Fibroblast of mammary gland (primary cell): ENCODE measurements around the gene SCAPER.

Experiments
- DNase-seq: peaks from one replicate; pipeline ENCODE4 v3.0.0-alpha.2; 2010; ENCODE audit warnings: low read depth
- H3K4me3 ChIP-seq: 2 replicates; pipeline ENCODE4 v1.5.1; 2011; ENCODE audit warnings: low read depth, mild to moderate bottlenecking, low read length, moderate library complexity; ENCODE audit not compliant: control insufficient read depth
- TF ChIP-seq, protein P1 (sequence below): conservative IDR thresholded peaks from 2 replicates; pipeline ENCODE4 v1.5.1; 2011; ENCODE audit warnings: low read depth, low read length, inconsistent platforms; ENCODE audit not compliant: control insufficient read depth, insufficient read depth

Gene SCAPER

DNA sequence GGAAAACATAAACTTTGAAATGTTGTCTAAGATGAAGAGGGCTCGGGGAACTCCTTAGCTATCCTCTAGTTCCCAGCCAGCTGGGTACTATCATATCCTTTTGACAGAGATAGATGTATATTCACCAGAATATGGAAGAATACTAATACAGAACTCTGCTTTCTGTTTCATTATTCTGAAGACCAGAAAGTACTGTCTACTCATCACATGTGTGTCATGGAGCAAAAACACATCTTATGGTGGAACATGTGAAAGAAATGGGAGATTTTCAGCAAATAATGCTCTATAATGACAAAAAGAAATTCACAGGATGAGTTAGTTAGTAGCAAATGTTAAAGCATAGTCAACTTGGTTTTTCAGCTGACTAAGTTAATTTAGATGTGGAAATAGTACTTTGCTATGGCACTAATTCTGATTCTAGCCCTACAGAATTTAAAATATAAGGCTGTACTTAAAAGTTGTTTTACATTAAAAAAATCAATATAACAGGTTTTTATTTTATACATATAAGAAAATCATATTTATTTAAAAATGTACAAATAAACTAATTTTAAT lies 552.0 kb downstream of the SCAPER start:
- TF ChIP-seq, protein P1, sequence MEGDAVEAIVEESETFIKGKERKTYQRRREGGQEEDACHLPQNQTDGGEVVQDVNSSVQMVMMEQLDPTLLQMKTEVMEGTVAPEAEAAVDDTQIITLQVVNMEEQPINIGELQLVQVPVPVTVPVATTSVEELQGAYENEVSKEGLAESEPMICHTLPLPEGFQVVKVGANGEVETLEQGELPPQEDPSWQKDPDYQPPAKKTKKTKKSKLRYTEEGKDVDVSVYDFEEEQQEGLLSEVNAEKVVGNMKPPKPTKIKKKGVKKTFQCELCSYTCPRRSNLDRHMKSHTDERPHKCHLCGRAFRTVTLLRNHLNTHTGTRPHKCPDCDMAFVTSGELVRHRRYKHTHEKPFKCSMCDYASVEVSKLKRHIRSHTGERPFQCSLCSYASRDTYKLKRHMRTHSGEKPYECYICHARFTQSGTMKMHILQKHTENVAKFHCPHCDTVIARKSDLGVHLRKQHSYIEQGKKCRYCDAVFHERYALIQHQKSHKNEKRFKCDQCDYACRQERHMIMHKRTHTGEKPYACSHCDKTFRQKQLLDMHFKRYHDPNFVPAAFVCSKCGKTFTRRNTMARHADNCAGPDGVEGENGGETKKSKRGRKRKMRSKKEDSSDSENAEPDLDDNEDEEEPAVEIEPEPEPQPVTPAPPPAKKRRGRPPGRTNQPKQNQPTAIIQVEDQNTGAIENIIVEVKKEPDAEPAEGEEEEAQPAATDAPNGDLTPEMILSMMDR = no peak
- H3K4me3 ChIP-seq = no peak overlapping the region
- no peak for DNase-seq

DNA sequence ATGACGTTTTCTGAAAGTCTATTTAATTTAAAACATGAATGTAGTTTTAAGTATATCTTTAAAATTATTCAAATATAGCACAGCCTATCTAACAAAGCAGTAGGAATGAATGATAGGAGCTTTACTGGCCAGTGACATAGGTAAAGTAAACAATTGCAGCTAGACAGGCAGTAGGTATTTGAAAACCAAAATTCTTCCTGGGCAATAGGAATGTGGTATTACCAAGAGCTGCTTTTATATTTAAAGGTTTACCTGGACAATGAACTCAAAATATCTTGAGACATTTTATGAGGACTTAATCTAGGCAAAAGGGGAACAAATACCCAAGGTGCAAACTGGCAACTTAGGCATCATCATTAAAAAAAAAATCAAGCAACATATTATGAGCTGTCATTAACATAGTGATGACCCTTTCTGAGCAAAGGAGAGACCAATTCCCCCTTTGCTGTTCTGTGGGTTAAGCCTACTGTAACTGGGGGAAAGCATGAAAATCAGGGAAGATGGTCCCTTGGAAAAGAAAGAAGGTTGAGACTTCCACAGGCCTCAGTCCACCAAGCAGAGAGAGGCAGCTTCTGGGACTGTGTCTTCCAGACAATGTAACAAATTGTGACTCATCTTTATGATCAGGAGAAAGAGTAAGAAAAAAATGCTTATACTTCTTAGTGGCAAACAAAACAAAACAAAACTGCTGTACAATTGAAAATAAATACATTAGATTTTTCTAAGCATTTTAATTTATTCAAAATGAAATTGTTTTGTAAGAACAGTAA lies 555.7 kb downstream of the SCAPER start:
- no peak for DNase-seq
- TF ChIP-seq, protein P1 = no peak
- H3K4me3 ChIP-seq = no peak overlapping the region

DNA sequence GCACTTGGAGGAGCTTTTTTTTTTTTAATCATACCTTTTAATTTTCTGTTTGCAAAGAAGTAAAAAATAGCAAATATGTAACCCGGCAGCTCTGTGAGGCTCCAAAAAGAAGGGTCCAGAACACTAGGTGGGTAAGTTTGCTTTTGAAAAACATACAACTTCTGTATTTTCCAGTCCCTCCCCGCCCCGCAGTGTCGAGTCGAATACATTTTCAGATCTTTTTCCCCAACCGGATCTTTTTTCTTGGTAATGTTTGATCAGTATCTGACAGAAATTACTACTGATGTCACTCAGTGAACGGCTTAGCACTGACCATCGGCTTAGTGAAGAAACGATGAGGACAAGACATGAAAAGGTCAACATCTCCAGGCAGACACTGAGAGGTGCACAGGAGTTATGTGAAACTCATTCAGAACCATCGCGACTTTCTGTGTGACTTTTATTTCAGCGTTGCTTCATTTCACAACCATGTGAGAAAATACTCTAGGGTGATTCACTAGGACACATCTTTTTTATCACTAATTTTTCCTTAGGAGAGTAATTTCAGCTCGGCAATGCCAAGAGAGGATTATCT lies 557.6 kb downstream of the SCAPER start:
- no peak overlapping the region for H3K4me3 ChIP-seq

DNA sequence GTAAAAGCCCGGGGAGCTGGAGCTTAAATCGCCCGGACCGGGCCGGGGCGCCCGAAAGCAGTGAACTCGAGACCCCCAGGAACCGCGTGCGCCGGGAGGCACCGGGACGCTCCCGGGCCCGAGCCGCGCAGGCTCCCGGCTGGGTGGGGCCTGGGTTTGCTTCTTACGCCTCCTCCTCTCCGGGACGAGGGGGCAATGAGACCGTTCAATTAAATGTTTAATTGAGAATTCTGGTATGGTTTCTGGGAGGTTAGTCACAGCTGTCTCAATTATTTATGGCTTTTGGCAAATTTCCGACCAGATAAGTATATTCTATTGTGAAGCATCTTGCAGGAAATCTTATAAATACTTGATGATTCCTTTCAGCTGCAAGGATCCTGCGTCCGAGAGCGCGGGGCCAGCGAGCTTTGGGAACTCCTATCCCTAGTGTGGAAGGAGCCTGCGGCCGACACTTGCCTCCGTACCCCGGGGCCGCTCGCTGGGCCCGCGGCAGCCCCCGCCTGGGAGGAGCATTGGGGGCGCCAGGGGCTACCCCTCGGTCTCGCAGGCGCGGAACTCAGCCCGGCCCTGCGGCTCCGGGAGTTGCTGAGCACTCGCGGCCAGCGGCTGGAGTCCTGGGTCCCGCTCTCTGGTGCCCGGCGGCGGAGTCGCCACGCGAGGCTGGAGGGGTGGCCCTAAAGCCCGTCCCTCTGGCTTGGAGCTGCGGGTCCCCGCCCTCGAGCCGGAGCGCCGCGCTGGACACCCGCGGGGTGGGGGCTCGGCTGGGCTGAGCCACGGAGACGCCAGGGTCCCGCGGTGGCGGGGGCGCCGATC lies 558.3 kb downstream of the SCAPER start:
- TF ChIP-seq, protein P1 = no peak
- no peak for DNase-seq
- peak overlapping the region; percentile 13 for H3K4me3 ChIP-seq

More for the DNA sequence above, 557.6 kb downstream of the SCAPER start:
- TF ChIP-seq, protein P1 = no peak
- no peak for DNase-seq

DNA sequence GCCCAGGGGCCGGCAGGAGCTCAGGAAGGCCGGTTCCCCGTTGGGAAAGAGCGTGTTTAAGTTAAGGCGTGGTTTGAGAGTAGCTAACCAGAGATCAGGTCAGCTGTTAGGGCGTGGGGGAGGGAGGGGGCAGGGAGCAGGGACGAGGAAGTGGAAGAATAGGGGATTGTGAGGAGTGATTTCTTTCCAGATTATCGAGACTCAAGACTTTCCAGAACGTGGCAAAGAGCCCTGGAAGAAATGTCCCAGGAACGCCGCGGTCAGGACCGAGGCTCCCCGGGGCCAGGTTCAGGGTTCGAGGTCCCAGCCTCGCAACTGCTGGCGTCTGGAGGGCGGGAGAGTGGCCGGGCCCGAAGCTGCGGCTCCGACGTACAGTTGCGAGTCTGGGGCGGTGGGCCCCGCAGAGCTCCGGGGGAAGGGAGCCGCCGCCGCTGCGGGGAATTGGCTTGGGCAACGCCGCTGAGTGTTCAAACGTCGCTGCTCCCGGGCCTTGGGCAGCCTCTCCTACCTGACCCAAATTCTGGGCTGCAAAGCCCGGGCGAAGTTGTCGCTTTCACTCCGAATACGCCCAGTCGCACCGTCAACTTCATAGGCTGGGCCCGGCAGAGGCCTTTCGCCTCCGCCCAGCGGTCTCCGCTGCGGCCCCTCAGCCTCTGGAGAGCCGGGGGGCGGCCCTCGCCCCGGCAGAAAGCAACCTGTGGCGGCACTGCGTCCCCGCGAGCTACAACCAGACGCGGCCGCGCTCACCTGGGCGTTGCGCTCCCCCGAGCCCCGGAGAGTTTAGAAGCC lies 559.1 kb downstream of the SCAPER start:
- H3K4me3 ChIP-seq = peak overlapping the region; percentile 13
- TF ChIP-seq, protein P1 = no peak
- DNase-seq = no peak

DNA sequence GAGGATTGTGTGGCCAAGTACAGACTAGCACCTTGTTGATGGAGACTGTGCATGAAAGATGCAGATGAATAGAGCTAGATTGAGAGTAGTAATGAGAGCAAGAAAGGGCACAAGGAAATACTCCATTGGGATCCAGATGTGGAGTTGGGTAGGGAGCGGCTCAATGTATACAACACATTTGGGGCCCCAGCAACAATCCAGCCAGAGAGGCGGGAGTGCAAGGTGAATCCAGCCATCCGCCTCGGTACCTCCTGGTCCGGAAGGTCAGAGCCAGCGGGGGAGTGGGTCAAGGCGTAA lies 559.6 kb downstream of the SCAPER start:
- TF ChIP-seq, protein P1 = no peak
- H3K4me3 ChIP-seq = no peak overlapping the region
- DNase-seq = no peak
